Stimulated activated CD4-positive, alpha-beta T cell treated with anti-CD3 and anti-CD28 coated beads, Interleukin-1b, Interleukin-23, amount 100 ng/mL, for 24 hours (primary cell): ENCODE results near the gene ANGEL1.
A peak's percentile ranks its signal among the peaks of the same experiment; 100 is the strongest.

Experiments used
- DNase-seq, 4 experiments: peaks; one replicate each; pipeline ENCODE4 v3.0.0-alpha.2; 2020; ENCODE audit warnings: low read depth in 4 of 4, low spot score in 1 of 4

Gene ANGEL1

GRCh38 chr14:76812422-76813383 is at the start of gene ANGEL1:
Gene ANGEL1 (minus strand): TSS chr14:76812882. CDS start chr14:76812827, 55 bp downstream.
- DNase-seq, result peak; percentile 88 to 96 (median 94)

GRCh38 chr14:76861574-76862255 is 49.0 kb upstream of the ANGEL1 start:
- DNase-seq, result no peak

- DNase-seq, result no peak
These were observed 44.1 kb upstream of the ANGEL1 start for GRCh38 chr14:76856769-76857168.

- no peak for DNase-seq
These were observed 42.4 kb upstream of the ANGEL1 start for GRCh38 chr14:76855066-76855465.

- DNase-seq, result no peak
These were observed 36.2 kb upstream of the ANGEL1 start for GRCh38 chr14:76848879-76849278.

GRCh38 chr14:76846331-76847047 is 33.8 kb upstream of the ANGEL1 start:
- DNase-seq, result no peak

- peak; percentile 24 to 48 (median 28) for DNase-seq
These were observed 31.5 kb upstream of the ANGEL1 start for GRCh38 chr14:76844223-76844622.

GRCh38 chr14:76842414-76842813 is 29.7 kb upstream of the ANGEL1 start:
- no peak for DNase-seq

GRCh38 chr14:76837524-76837923 is 24.8 kb upstream of the ANGEL1 start:
- no peak for DNase-seq

- no peak for DNase-seq
These were observed 23.4 kb upstream of the ANGEL1 start for GRCh38 chr14:76836029-76836630.

GRCh38 chr14:76834241-76834661 is 21.6 kb upstream of the ANGEL1 start:
- no peak for DNase-seq

GRCh38 chr14:76833011-76833410 is 20.3 kb upstream of the ANGEL1 start:
- DNase-seq, result no peak

- no peak for DNase-seq
These were observed 19.9 kb upstream of the ANGEL1 start for GRCh38 chr14:76832503-76832988.

- DNase-seq, result no peak
These were observed 17.9 kb upstream of the ANGEL1 start for GRCh38 chr14:76830556-76830955.

GRCh38 chr14:76829650-76830421 is 17.2 kb upstream of the ANGEL1 start:
- DNase-seq, result no peak

GRCh38 chr14:76829013-76829365 is 16.3 kb upstream of the ANGEL1 start:
- DNase-seq, result no peak

- DNase-seq, result no peak
These were observed 15.8 kb upstream of the ANGEL1 start for GRCh38 chr14:76828339-76829012.

- DNase-seq, result no peak
These were observed 15.1 kb upstream of the ANGEL1 start for GRCh38 chr14:76827696-76828296.

- DNase-seq, result no peak
These were observed 13.4 kb upstream of the ANGEL1 start, which contains the start of gene LRRC74A for GRCh38 chr14:76826122-76826521. Gene LRRC74A (plus strand): TSS chr14:76826408. CDS start chr14:76826698, 290 bp downstream.
